Measurements from ENCODE around the gene CDKN2AIPNL. TPM values are rescaled to one million over a fixed set of nuclear protein-coding genes. Genes with fewer than 3 reads are reported as not detected.

Gene CDKN2AIPNL
- total and polyA plus RNA-seq, 2 of the 13 experiments (the other 11 are each of a cell fraction or from before 2014, with no cell fraction given), result 17.4 to 46.5 TPM

- ChIA-PET CTCF (ENCODE audit: low intra/inter-chr PET ratio, low total read pairs) (no interaction called here), POLR2A (interaction anchor here (3.2 kb wide), 1 partner anchor 9 kb away, joined by 9 read pairs; no protein-coding TSS in a partner anchor)
- WGBS (ENCODE audit: low lambda C conversion rate), result 0% methylated on average over 4 of the region's 4 CpGs
These were observed 45.1 kb upstream of the CDKN2AIPNL start for GRCh38 chr5:134456825-134457224.

DNA sequence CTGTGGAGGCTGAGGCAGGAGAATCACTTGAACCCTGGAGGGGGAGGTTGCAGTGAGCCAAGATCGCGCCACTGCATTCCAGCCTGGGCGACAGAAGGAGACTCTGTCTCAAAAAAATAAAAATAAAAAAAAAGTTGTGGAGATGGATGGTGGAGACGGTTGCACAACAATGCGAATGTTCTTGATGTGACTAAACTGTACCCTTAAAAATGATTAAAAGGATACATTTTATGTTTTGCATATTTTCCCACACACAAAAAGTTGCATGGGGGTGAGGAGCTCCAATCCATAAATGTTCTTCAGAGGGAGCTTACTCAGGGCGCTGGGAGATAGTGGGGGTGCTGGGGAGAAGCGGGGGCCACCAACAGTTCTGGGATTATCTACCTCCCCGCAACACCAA is 43.8 kb upstream of the CDKN2AIPNL start:
- FAIRE-seq (no peak), DNase-seq (ENCODE audit: low spot score) (no peak), ATAC-seq (no peak)
- BruUV-seq (replicated peaks), result no TSS peak
- Histone ChIP-seq H3K9ac (ENCODE audit: insufficient read depth, low read depth, low read length) (no peak overlapping the region), H3K9me3 (ENCODE audit: low read length) (no peaks in the 10 kb centered on the region), H3K4me1 (ENCODE audit: insufficient read depth, low read length) (peaks cover 27% of the 10 kb centered on the region), H4K20me1 (ENCODE audit: insufficient read depth, low read length) (no peaks in the 10 kb centered on the region), H3K79me2 (ENCODE audit: insufficient read depth, low read length) (no peaks in the 10 kb centered on the region), H3K27me3 (ENCODE audit: control insufficient read depth in 1 of 2, insufficient read depth in 2 of 2, low read length in 2 of 2) (peaks cover 1 to 14% of the 10 kb centered on the region in 2 experiments; a peak in 2 of 5 replicates), H3K27ac (ENCODE audit: extremely low read length, insufficient read depth, low read length) (no peak overlapping the region), H3K4me3 (replicated peaks in 1 of 3; ENCODE audit: insufficient read depth in 1 of 3, low read depth in 2 of 3, low read length in 3 of 3) (no peak overlapping the region), H3K4me2 (ENCODE audit: low read depth, low read length) (no peak overlapping the region), H3K36me3 (replicated peaks in 1 of 2; ENCODE audit: control insufficient read depth in 1 of 2, insufficient read depth in 2 of 2, low read length in 2 of 2) (no peaks in the 10 kb centered on the region), H2AFZ (ENCODE audit: low read length) (no peak overlapping the region)
- POLR2A ChIA-PET, result interaction anchor here (0.9 to 3.2 kb wide), 3 partner anchors 11 to 48 kb away, joined by 3 to 9 read pairs (median 3); no protein-coding TSS in a partner anchor
- TF ChIP-seq ZNF33A (CRISPR knock-in tag; IDR thresholded peaks at IDR 0.05; ENCODE audit: borderline replicate concordance) (no peak), SOX6 (IDR thresholded peaks at IDR 0.05) (no peak), SOX6 (CRISPR knock-in tag; IDR thresholded peaks at IDR 0.05) (no peak), MED1 (CRISPR knock-in tag; IDR thresholded peaks at IDR 0.05) (no peak)
- TF ChIP-seq, protein P1, sequence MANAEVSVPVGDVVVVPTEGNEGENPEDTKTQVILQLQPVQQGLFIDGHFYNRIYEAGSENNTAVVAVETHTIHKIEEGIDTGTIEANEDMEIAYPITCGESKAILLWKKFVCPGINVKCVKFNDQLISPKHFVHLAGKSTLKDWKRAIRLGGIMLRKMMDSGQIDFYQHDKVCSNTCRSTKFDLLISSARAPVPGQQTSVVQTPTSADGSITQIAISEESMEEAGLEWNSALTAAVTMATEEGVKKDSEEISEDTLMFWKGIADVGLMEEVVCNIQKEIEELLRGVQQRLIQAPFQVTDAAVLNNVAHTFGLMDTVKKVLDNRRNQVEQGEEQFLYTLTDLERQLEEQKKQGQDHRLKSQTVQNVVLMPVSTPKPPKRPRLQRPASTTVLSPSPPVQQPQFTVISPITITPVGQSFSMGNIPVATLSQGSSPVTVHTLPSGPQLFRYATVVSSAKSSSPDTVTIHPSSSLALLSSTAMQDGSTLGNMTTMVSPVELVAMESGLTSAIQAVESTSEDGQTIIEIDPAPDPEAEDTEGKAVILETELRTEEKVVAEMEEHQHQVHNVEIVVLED (CRISPR knock-in tag; IDR thresholded peaks at IDR 0.05; ENCODE audit: borderline replicate concordance), result no peak
- TF ChIP-seq, protein P2, sequence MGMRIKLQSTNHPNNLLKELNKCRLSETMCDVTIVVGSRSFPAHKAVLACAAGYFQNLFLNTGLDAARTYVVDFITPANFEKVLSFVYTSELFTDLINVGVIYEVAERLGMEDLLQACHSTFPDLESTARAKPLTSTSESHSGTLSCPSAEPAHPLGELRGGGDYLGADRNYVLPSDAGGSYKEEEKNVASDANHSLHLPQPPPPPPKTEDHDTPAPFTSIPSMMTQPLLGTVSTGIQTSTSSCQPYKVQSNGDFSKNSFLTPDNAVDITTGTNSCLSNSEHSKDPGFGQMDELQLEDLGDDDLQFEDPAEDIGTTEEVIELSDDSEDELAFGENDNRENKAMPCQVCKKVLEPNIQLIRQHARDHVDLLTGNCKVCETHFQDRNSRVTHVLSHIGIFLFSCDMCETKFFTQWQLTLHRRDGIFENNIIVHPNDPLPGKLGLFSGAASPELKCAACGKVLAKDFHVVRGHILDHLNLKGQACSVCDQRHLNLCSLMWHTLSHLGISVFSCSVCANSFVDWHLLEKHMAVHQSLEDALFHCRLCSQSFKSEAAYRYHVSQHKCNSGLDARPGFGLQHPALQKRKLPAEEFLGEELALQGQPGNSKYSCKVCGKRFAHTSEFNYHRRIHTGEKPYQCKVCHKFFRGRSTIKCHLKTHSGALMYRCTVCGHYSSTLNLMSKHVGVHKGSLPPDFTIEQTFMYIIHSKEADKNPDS (CRISPR knock-in tag; IDR thresholded peaks at IDR 0.05), result no peak
- intact Hi-C loops (cut with micrococcal nuclease; ENCODE audit: unreplicated experiment) (no loop called here), in situ Hi-C loops (cut with HindIII; ENCODE audit: extremely low pct_ligation_motif_present, low pct_unique_long_range_greater_than_20kb) (no loop called here)
- 75% methylated on average over 8 of the region's 8 CpGs for WGBS (ENCODE audit: low lambda C conversion rate)
- CTCF ChIA-PET (ENCODE audit: low intra/inter-chr PET ratio, low total read pairs), result no interaction called here

More at GRCh38 chr5:134456825-134457224, 45.1 kb upstream of the CDKN2AIPNL start:
- Histone ChIP-seq H2AFZ (ENCODE audit: low read length) (no peak overlapping the region), H3K9me3 (ENCODE audit: low read length) (no peaks in the 10 kb centered on the region), H3K4me2 (ENCODE audit: low read depth, low read length) (no peak overlapping the region), H3K4me1 (ENCODE audit: insufficient read depth, low read length) (peaks cover 18% of the 10 kb centered on the region), H3K27ac (ENCODE audit: extremely low read length, insufficient read depth, low read length) (no peak overlapping the region), H3K27me3 (ENCODE audit: control insufficient read depth in 1 of 2, insufficient read depth in 2 of 2, low read length in 2 of 2) (peaks cover 1 to 17% of the 10 kb centered on the region in 2 experiments; a peak in 2 of 5 replicates), H3K79me2 (ENCODE audit: insufficient read depth, low read length) (no peaks in the 10 kb centered on the region), H3K9ac (ENCODE audit: insufficient read depth, low read depth, low read length) (no peak overlapping the region), H4K20me1 (ENCODE audit: insufficient read depth, low read length) (no peaks in the 10 kb centered on the region), H3K36me3 (replicated peaks in 1 of 2; ENCODE audit: control insufficient read depth in 1 of 2, insufficient read depth in 2 of 2, low read length in 2 of 2) (no peaks in the 10 kb centered on the region), H3K4me3 (replicated peaks in 1 of 3; ENCODE audit: insufficient read depth in 1 of 3, low read depth in 2 of 3, low read length in 3 of 3) (no peak overlapping the region)
- ATAC-seq, result no peak
- intact Hi-C loops (cut with micrococcal nuclease; ENCODE audit: unreplicated experiment), result no loop called here
- no peak for TF ChIP-seq WIZ (CRISPR knock-in tag; IDR thresholded peaks at IDR 0.05)
- TF ChIP-seq CREB1 (IDR thresholded peaks at IDR 0.05), result peak; percentile 50; the same call in 1 of the 2 replicates
- TF ChIP-seq CREB1 (CRISPR knock-in tag; IDR thresholded peaks at IDR 0.05), result no peak
- DNase-seq (ENCODE audit: low spot score), result no peak
- FAIRE-seq, result no peak
- BruUV-seq (replicated peaks), result no TSS peak
- in situ Hi-C loops (cut with HindIII; ENCODE audit: extremely low pct_ligation_motif_present, low pct_unique_long_range_greater_than_20kb), result no loop called here

All from HepG2 (cell line).